HUES64 (cell line): ENCODE data around the gene LY9.
"Not testable (repeated sequence)": the region's sequence is repeated elsewhere in the genome, so short reads cannot be mapped to it uniquely, and the experiment has no call there.

Experiments
- H3K27ac ChIP-seq: 2 replicates; pipeline ENCODE4 v1.7.0; 2013; ENCODE audit warnings: low read depth, low read length, inconsistent platforms
- H3K27me3 ChIP-seq: 2 replicates; pipeline ENCODE4 v1.6.1; 2013; ENCODE audit warnings: mild to moderate bottlenecking, low read length; ENCODE audit not compliant: insufficient read depth
- H3K36me3 ChIP-seq: 2 replicates; pipeline ENCODE4 v1.6.1; 2013; ENCODE audit warnings: mild to moderate bottlenecking, low read length; ENCODE audit not compliant: insufficient read depth
- H3K4me1 ChIP-seq: 2 replicates; pipeline ENCODE4 v1.6.1; 2013; ENCODE audit warnings: mild to moderate bottlenecking, low read length, moderate library complexity; ENCODE audit not compliant: insufficient read depth
- H3K4me3 ChIP-seq: 2 replicates; pipeline ENCODE4 v1.5.1; 2013; ENCODE audit warnings: mild to moderate bottlenecking, low read length, moderate library complexity
- H3K9ac ChIP-seq: 2 replicates; pipeline ENCODE4 v1.6.1; 2013; ENCODE audit warnings: mild to moderate bottlenecking, low read depth, low read length
- H3K9me3 ChIP-seq: 2 replicates; pipeline ENCODE4 v1.6.1; 2013; ENCODE audit warnings: low read depth, low read length; ENCODE audit not compliant: insufficient read depth
- WGBS: fragments of 150-250, 120-280 bp; methylation state at CpG from one replicate; pipeline ENCODE4 v1.1.7; 2013; ENCODE audit warnings: missing lambda C conversion rate; 5-methylcytosine and 5-hydroxymethylcytosine counted together

Gene LY9

GRCh38 chr1:160874935-160875334, 79.0 kb downstream of the LY9 start:
- WGBS = 88% methylated on average over 2 of the region's 3 CpGs
- Histone ChIP-seq H3K9me3 (no peaks in the 10 kb centered on the region), H3K4me3 (no peak overlapping the region), H3K9ac (no peak overlapping the region), H3K27me3 (no peaks in the 10 kb centered on the region), H3K4me1 (no peaks in the 10 kb centered on the region), H3K27ac (no peak overlapping the region), H3K36me3 (no peaks in the 10 kb centered on the region)

- H3K27ac ChIP-seq, H3K4me3 ChIP-seq, H3K27me3 ChIP-seq, H3K36me3 ChIP-seq, H3K9ac ChIP-seq, H3K4me1 ChIP-seq, H3K9me3 ChIP-seq: not testable (repeated sequence)
- 94% methylated on average over 4 of the region's 4 CpGs for WGBS
These were observed 79.6 kb downstream of the LY9 start for GRCh38 chr1:160875591-160875990.

GRCh38 chr1:160876311-160876710, 80.3 kb downstream of the LY9 start:
- 95% methylated on average over 5 of the region's 5 CpGs for WGBS
- H3K4me3 ChIP-seq = no peak overlapping the region
- H3K4me1 ChIP-seq = no peaks in the 10 kb centered on the region
- H3K9ac ChIP-seq = no peak overlapping the region
- H3K36me3 ChIP-seq = no peaks in the 10 kb centered on the region
- H3K27ac ChIP-seq = no peak overlapping the region
- no peaks in the 10 kb centered on the region for H3K9me3 ChIP-seq
- no peaks in the 10 kb centered on the region for H3K27me3 ChIP-seq

DNA sequence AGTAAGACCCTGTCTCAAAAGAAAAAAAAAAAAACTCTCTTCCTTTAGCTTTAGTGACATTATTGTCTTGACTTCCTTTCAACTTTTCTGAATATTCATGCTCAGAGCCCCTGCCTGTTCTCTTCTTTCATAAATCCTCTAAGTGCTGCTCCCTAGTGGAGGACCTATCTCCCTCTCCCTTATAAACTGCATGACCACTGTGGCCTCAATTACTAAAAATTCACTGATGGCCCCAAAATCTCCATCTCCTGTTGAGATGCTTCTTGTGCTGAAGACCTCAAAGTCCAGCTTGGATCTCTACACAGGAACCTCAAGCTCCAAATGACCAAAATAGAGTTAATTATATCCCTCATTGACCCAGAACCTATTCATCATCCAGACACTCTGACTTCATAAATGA, 81.2 kb downstream of the LY9 start:
- no peak overlapping the region for H3K9ac ChIP-seq
- no peak overlapping the region for H3K4me3 ChIP-seq
- no peaks in the 10 kb centered on the region for H3K36me3 ChIP-seq
- H3K27me3 ChIP-seq = no peaks in the 10 kb centered on the region
- H3K4me1 ChIP-seq = no peaks in the 10 kb centered on the region
- H3K9me3 ChIP-seq = no peaks in the 10 kb centered on the region
- no peak overlapping the region for H3K27ac ChIP-seq
